A673 (cell line): ENCODE measurements around the gene EVA1A. TPM values are rescaled to one million over a fixed set of nuclear protein-coding genes. Genes with fewer than 3 reads are reported as not detected.

Experiments
- BruUV-seq: library from RNA; stranded (reverse); fragments of 400-500 nt; replicated peaks from 2 replicates; lab custom pipeline; 2021; lab: Mats Ljungman, UMichigan
- CTCF ChIA-PET: fragments of 300-600 bp; sonication (Branson Sonifier 250); formaldehyde crosslinking; loops from one replicate; lab custom pipeline; 2022; ENCODE audit warnings: antibody characterized with exemption; lab: Charles Lee
- POLR2A ChIA-PET: fragments of 300-600 bp; sonication (Branson Sonifier 250); formaldehyde crosslinking; loops from one replicate; lab custom pipeline; 2022; ENCODE audit warnings: antibody characterized with exemption; ENCODE audit not compliant: low non-redundant PET; lab: Charles Lee
- DNase-seq: peaks from one replicate; pipeline ENCODE4 v3.0.0-alpha.2; 2015; ENCODE audit warnings: low spot score
- H3K27ac ChIP-seq: fragments of 200-600 bp; sonication (generic); 2 replicates; pipeline ENCODE4 v1.5.1; 2016; ENCODE audit warnings: mixed run types, low read depth, mild to moderate bottlenecking, mixed read lengths, antibody characterized with exemption, low read length; ENCODE audit not compliant: poor library complexity, severe bottlenecking
- H3K27me3 ChIP-seq: fragments of 200-600 bp; sonication (generic); replicated peaks from 2 replicates; pipeline ENCODE4 v1.6.1; 2017; ENCODE audit warnings: mixed run types, low read depth, mild to moderate bottlenecking, mixed read lengths, antibody characterized with exemption, low read length; ENCODE audit not compliant: insufficient read depth, poor library complexity
- H3K36me3 ChIP-seq: fragments of 200-600 bp; sonication (generic); 2 replicates; pipeline ENCODE4 v1.6.1; 2016; ENCODE audit warnings: mixed run types, mild to moderate bottlenecking, mixed read lengths, antibody characterized with exemption, low read length; ENCODE audit not compliant: insufficient read depth, poor library complexity, severe bottlenecking
- H3K4me1 ChIP-seq: fragments of 200-600 bp; sonication (generic); 2 replicates; pipeline ENCODE4 v1.6.1; 2017; ENCODE audit warnings: mixed run types, mild to moderate bottlenecking, mixed read lengths, antibody characterized with exemption, low read length; ENCODE audit not compliant: insufficient read depth, poor library complexity, severe bottlenecking
- H3K4me3 ChIP-seq: fragments of 200-600 bp; sonication (generic); 2 replicates; pipeline ENCODE4 v1.5.1; 2016; ENCODE audit warnings: low read depth, mixed run types, mild to moderate bottlenecking, mixed read lengths, low read length; ENCODE audit not compliant: poor library complexity, severe bottlenecking
- H3K9me3 ChIP-seq: fragments of 200-600 bp; sonication (generic); 2 replicates; pipeline ENCODE4 v1.6.1; 2016; ENCODE audit warnings: mixed run types, low read depth, mild to moderate bottlenecking, mixed read lengths, antibody characterized with exemption, low read length; ENCODE audit not compliant: poor library complexity, severe bottlenecking
- CTCF ChIP-seq: fragments of 300-800, 200-600 bp; sonication (generic); conservative IDR thresholded peaks from 2 replicates; pipeline ENCODE4 v1.5.1; 2017; ENCODE audit warnings: low read depth, mild to moderate bottlenecking, antibody characterized with exemption, low read length, moderate library complexity, mixed read lengths
- EZH2 ChIP-seq: fragments of 200-600 bp; sonication (generic); IDR thresholded peaks from 2 replicates; pipeline ENCODE4 v1.6.1; 2017; ENCODE audit warnings: borderline replicate concordance, low read depth, mild to moderate bottlenecking, mixed read lengths, antibody characterized with exemption, low read length; ENCODE audit not compliant: poor library complexity, severe bottlenecking
- intact Hi-C: fragments of 100-400 bp; cut with micrococcal nuclease; formaldehyde crosslinking; loops from one replicate; pipeline ENCODE4 v1.10.0; 2022; ENCODE audit not compliant: unreplicated experiment
- total RNA-seq: library from RNA; stranded (reverse); gene quantifications from 2 replicates; pipeline ENCODE4 v1.2.3, GENCODE V29; 2021

Gene EVA1A
- total RNA-seq, 1 experiment from 2014 or later, result 4.3 TPM

GRCh38 chr2:75608684-75609333 is 48.1 kb upstream of the EVA1A start:
- no peak for TF ChIP-seq EZH2
- TF ChIP-seq CTCF, result peak; percentile 97
- Histone ChIP-seq H3K27me3 (no peaks in the 10 kb centered on the region), H3K4me1 (peaks cover 16% of the 10 kb centered on the region), H3K27ac (no peak overlapping the region), H3K9me3 (no peaks in the 10 kb centered on the region), H3K4me3 (peak overlapping the region; percentile 30), H3K36me3 (no peaks in the 10 kb centered on the region)
- no TSS peak for BruUV-seq
- DNase-seq, result peak; percentile 65
- ChIA-PET CTCF (interaction anchor here (0.7 to 1.5 kb wide), 4 partner anchors 19 to 143 kb away, joined by 3 to 12 read pairs (median 4); partner anchors contain the start of gene EVA1A), POLR2A (no interaction called here)
- intact Hi-C loops, result loop anchor here (1.0 to 10.0 kb wide), 3 partner anchors 49 to 554 kb away; partner anchors contain the start of gene EVA1A

- POLR2A ChIA-PET, result no interaction called here
- no peak overlapping the region for H3K27ac ChIP-seq
- no peak overlapping the region for H3K4me3 ChIP-seq
- H3K4me1 ChIP-seq, result peaks cover 22% of the 10 kb centered on the region
- TF ChIP-seq EZH2 (no peak), CTCF (no peak)
- no peaks in the 10 kb centered on the region for H3K27me3 ChIP-seq
- peak; percentile 62 for DNase-seq
- H3K36me3 ChIP-seq, result no peaks in the 10 kb centered on the region
- no TSS peak for BruUV-seq
- no peaks in the 10 kb centered on the region for H3K9me3 ChIP-seq
- CTCF ChIA-PET, result interaction anchor here (0.7 to 1.5 kb wide), 4 partner anchors 20 to 142 kb away, joined by 3 to 12 read pairs (median 4); partner anchors contain the start of gene EVA1A
- intact Hi-C loops, result loop anchor here (10.0 kb wide), 1 partner anchor 553 kb away; no protein-coding TSS in a partner anchor
Measured at GRCh38 chr2:75607988-75608683, 47.4 kb upstream of the EVA1A start.

GRCh38 chr2:75607400-75607798 is 46.7 kb upstream of the EVA1A start:
- DNase-seq, result no peak
- ChIA-PET POLR2A (no interaction called here), CTCF (no interaction called here)
- BruUV-seq, result no TSS peak
- Histone ChIP-seq H3K36me3 (no peaks in the 10 kb centered on the region), H3K4me1 (peaks cover 22% of the 10 kb centered on the region), H3K9me3 (no peaks in the 10 kb centered on the region), H3K27ac (no peak overlapping the region), H3K27me3 (no peaks in the 10 kb centered on the region), H3K4me3 (no peak overlapping the region)
- intact Hi-C loops, result loop anchor here (10.0 kb wide), 1 partner anchor 553 kb away; no protein-coding TSS in a partner anchor
- TF ChIP-seq CTCF (no peak), EZH2 (no peak)
